OCI-LY7 (cell line): ENCODE measurements around the gene KIF5A. TPM values are rescaled to one million over a fixed set of nuclear protein-coding genes. Genes with fewer than 3 reads are reported as not detected.

Source experiments
- BruUV-seq: library from RNA; stranded (reverse); fragments of 400-500 nt; replicated peaks from 2 replicates; lab custom pipeline; 2021; lab: Mats Ljungman, UMichigan
- CTCF ChIA-PET: fragments of 300-600 bp; sonication (Branson Sonifier 250); formaldehyde crosslinking; loops from one replicate; lab custom pipeline; 2022; ENCODE audit warnings: antibody characterized with exemption; ENCODE audit not compliant: unreplicated experiment; lab: Charles Lee
- POLR2A ChIA-PET: fragments of 300-600 bp; sonication (Branson Sonifier 250); formaldehyde crosslinking; loops from one replicate; lab custom pipeline; 2022; ENCODE audit warnings: antibody characterized with exemption; lab: Charles Lee
- DNase-seq: peaks from one replicate; pipeline ENCODE4 v3.0.0-alpha.2; 2015; ENCODE audit warnings: low spot score
- H2AFZ ChIP-seq: fragments of 200-600 bp; sonication (generic), shearing (Covaris generic); 2 replicates; pipeline ENCODE4 v1.6.1; 2014; ENCODE audit warnings: mild to moderate bottlenecking, antibody characterized with exemption, low read length, moderate library complexity
- H3K27ac ChIP-seq: fragments of 200-600 bp; sonication (generic); 2 replicates; pipeline ENCODE4 v1.5.1; 2014; ENCODE audit warnings: mixed run types, low read depth, mild to moderate bottlenecking, moderate library complexity, low read length, inconsistent platforms; ENCODE audit not compliant: poor library complexity, severe bottlenecking
- H3K36me3 ChIP-seq: fragments of 200-600 bp; sonication (generic); 2 replicates; pipeline ENCODE4 v1.6.1; 2014; ENCODE audit warnings: mild to moderate bottlenecking, antibody characterized with exemption, low read length, moderate library complexity, mixed read lengths; ENCODE audit not compliant: insufficient read depth
- H3K4me1 ChIP-seq: fragments of 200-600 bp; sonication (generic); 2 replicates; pipeline ENCODE4 v1.5.1; 2014; ENCODE audit warnings: mild to moderate bottlenecking, low read length; ENCODE audit not compliant: insufficient read depth, poor library complexity, severe bottlenecking
- H3K4me2 ChIP-seq: fragments of 200-600 bp; sonication (generic); 2 replicates; pipeline ENCODE4 v1.6.1; 2014; ENCODE audit warnings: mild to moderate bottlenecking, low read length
- H3K4me3 ChIP-seq: fragments of 200-600 bp; sonication (generic); 2 replicates; pipeline ENCODE4 v1.5.1; 2014; ENCODE audit warnings: mild to moderate bottlenecking, low read depth, low read length; ENCODE audit not compliant: poor library complexity, severe bottlenecking
- H3K79me2 ChIP-seq: fragments of 200-600 bp; sonication (generic); 2 replicates; pipeline ENCODE4 v1.6.1; 2016; ENCODE audit warnings: low read depth, mild to moderate bottlenecking, low read length, moderate library complexity, mixed read lengths; ENCODE audit not compliant: insufficient read depth
- H3K9me2 ChIP-seq: fragments of 200-600 bp; sonication (generic); 2 replicates; pipeline ENCODE4 v1.6.1; 2016; ENCODE audit warnings: mild to moderate bottlenecking, low read length, mixed read lengths; ENCODE audit not compliant: insufficient read depth
- H3K9me3 ChIP-seq: fragments of 200-600 bp; sonication (generic); 2 replicates; pipeline ENCODE4 v1.6.1; 2014; ENCODE audit warnings: mild to moderate bottlenecking, mixed run types, low read length, mixed read lengths
- H4K20me1 ChIP-seq: fragments of 200-600 bp; sonication (generic); 2 replicates; pipeline ENCODE4 v1.6.1; 2014; ENCODE audit warnings: mild to moderate bottlenecking, antibody characterized with exemption, low read length, moderate library complexity, mixed read lengths; ENCODE audit not compliant: insufficient read depth
- CTCF ChIP-seq: fragments of 200-600 bp; sonication (generic); conservative IDR thresholded peaks from 2 replicates; pipeline ENCODE4 v1.5.1; 2014; ENCODE audit warnings: mild to moderate bottlenecking, antibody characterized with exemption, low read length, moderate library complexity, mixed read lengths
- EZH2phosphoT487 ChIP-seq: fragments of 200-600 bp; sonication (generic); IDR thresholded peaks from 2 replicates; pipeline ENCODE4 v1.6.1; 2018; ENCODE audit warnings: low read depth, borderline replicate concordance, mild to moderate bottlenecking, mixed run types, antibody characterized with exemption, low read length, moderate library complexity, mixed read lengths
- intact Hi-C: fragments of 100-400 bp; cut with micrococcal nuclease; formaldehyde crosslinking; loops from one replicate; pipeline ENCODE4 v1.10.0; 2022; ENCODE audit not compliant: unreplicated experiment
- total RNA-seq, 2 experiments: library from RNA; depleted of rRNA in 1 of 2; stranded (reverse); fragments of >200 nt in 1 of 2; shearing (Covaris generic) in 1 of 2; gene quantifications; 2 replicates each; pipeline ENCODE4 v1.2.3, GENCODE V29; 2014 to 2022

KIF5A gene
- total RNA-seq, 2 experiments from 2014 or later = 0.09 to 1.6 TPM

- H3K27ac ChIP-seq = no peak overlapping the region
- H2AFZ ChIP-seq = no peak overlapping the region
- ChIA-PET POLR2A (no interaction called here), CTCF (no interaction called here)
- DNase-seq = no peak
- H3K4me3 ChIP-seq = no peak overlapping the region
- no peak for TF ChIP-seq EZH2phosphoT487
- TF ChIP-seq CTCF = no peak
- no peaks in the 10 kb centered on the region for H3K4me1 ChIP-seq
- BruUV-seq = no TSS peak
- H3K9me3 ChIP-seq = no peaks in the 10 kb centered on the region
- no peaks in the 10 kb centered on the region for H3K36me3 ChIP-seq
- no peaks in the 10 kb centered on the region for H3K9me2 ChIP-seq
- no peaks in the 10 kb centered on the region for H3K79me2 ChIP-seq
- intact Hi-C loops = no loop called here
- H4K20me1 ChIP-seq = no peaks in the 10 kb centered on the region
- no peak overlapping the region for H3K4me2 ChIP-seq
These were observed 70.5 kb downstream of the KIF5A start for GRCh38 chr12:57620245-57620935.

GRCh38 chr12:57620936-57621496, 71.2 kb downstream of the KIF5A start:
- Histone ChIP-seq H3K4me2 (no peak overlapping the region; the same call in 1 of the 2 replicates), H2AFZ (no peak overlapping the region), H3K36me3 (no peaks in the 10 kb centered on the region), H3K9me3 (no peaks in the 10 kb centered on the region), H3K4me1 (no peaks in the 10 kb centered on the region), H3K4me3 (no peak overlapping the region), H4K20me1 (no peaks in the 10 kb centered on the region), H3K27ac (no peak overlapping the region), H3K79me2 (no peaks in the 10 kb centered on the region), H3K9me2 (no peaks in the 10 kb centered on the region)
- ChIA-PET POLR2A (interaction anchor here (0.7 kb wide), 1 partner anchor 345 kb away, joined by 3 read pairs; no protein-coding TSS in a partner anchor), CTCF (no interaction called here)
- TF ChIP-seq EZH2phosphoT487 (no peak), CTCF (no peak)
- DNase-seq = no peak
- intact Hi-C loops = no loop called here
- no TSS peak for BruUV-seq
